Measurements from ENCODE around the gene ATP11A.

GRCh38 chr13:112879283-112879833 is 189.5 kb downstream of the ATP11A start:
- no peak for TF ChIP-seq POLR2AphosphoS5 (IDR thresholded peaks at IDR 0.05; ENCODE audit: borderline replicate concordance, low read depth, low read length)
- no peak for TF ChIP-seq EZH2 (IDR thresholded peaks at IDR 0.05)
